Lower leg skin (tissue), 4 donors: ENCODE data around the gene LHX4. TPM values are rescaled to one million over a fixed set of nuclear protein-coding genes. Genes with fewer than 3 reads are reported as not detected.

Source experiments
- DNase-seq, 2 donors: peaks; one replicate each; pipeline ENCODE4 v3.0.0-alpha.2; 2019; ENCODE audit warnings: low spot score in 2 of 2
- H3K4me3 ChIP-seq: fragments of 200-600 bp; sonication (generic); 2 replicates; pipeline ENCODE4 v1.5.1; 2017; ENCODE audit warnings: mild to moderate bottlenecking, low read depth; ENCODE audit not compliant: poor library complexity, severe bottlenecking
- POLR2A ChIP-seq, 2 donors: fragments of 450-650 bp; IDR thresholded peaks; one replicate each; pipeline ENCODE4 v1.6.1; 2016 to 2017; ENCODE audit warnings: antibody characterized with exemption in 2 of 2, mild to moderate bottlenecking in 1 of 2, moderate library complexity in 1 of 2
- WGBS, 2 donors: methylation state at CpG; one replicate each; pipeline ENCODE4 v1.1.5; 2018; 5-methylcytosine and 5-hydroxymethylcytosine counted together
- intact Hi-C: fragments of 100-400 bp; cut with DNase I; formaldehyde crosslinking; loops from one replicate; pipeline ENCODE4 v1.15.0; 2023; ENCODE audit warnings: low total_unique reads
- total RNA-seq, 4 donors: library from RNA; depleted of rRNA; stranded (reverse); fragments of >200 nt; gene quantifications; one replicate each; pipeline ENCODE4 v1.1.0, GENCODE V29; 2016
- TF ChIP-seq, protein P1 (sequence below), 3 donors: fragments of 450-650 bp; IDR thresholded peaks; one replicate each; pipeline ENCODE4 v1.5.1; 2016; ENCODE audit warnings: antibody characterized with exemption in 3 of 3, mild to moderate bottlenecking in 3 of 3, moderate library complexity in 2 of 3

Gene LHX4
- total RNA-seq, 4 donors from 2014 or later = 0.08 to 0.32 (median 0.17) TPM; not detected in 1

DNA sequence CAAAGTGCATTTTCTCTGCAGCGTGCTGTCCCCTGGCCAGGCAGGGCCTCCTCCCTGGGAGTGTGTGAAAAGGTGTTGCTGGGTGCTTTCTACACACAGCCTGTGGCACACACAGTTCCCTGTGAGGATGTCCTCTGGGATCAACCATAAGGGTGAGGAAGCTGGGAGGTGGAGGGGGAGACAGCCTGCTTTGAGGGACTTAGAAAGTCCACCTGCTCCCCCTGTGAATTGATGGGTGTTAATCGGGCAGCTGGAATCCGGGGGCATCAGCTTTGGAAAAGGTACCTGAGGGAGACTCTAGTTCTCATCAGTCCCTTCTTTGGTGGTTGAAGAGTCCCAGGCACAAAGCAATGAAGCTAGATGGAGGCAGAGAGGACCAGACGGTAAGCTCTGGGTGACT is 35.8 kb downstream of the LHX4 start:
- TF ChIP-seq, protein P1, sequence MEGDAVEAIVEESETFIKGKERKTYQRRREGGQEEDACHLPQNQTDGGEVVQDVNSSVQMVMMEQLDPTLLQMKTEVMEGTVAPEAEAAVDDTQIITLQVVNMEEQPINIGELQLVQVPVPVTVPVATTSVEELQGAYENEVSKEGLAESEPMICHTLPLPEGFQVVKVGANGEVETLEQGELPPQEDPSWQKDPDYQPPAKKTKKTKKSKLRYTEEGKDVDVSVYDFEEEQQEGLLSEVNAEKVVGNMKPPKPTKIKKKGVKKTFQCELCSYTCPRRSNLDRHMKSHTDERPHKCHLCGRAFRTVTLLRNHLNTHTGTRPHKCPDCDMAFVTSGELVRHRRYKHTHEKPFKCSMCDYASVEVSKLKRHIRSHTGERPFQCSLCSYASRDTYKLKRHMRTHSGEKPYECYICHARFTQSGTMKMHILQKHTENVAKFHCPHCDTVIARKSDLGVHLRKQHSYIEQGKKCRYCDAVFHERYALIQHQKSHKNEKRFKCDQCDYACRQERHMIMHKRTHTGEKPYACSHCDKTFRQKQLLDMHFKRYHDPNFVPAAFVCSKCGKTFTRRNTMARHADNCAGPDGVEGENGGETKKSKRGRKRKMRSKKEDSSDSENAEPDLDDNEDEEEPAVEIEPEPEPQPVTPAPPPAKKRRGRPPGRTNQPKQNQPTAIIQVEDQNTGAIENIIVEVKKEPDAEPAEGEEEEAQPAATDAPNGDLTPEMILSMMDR (IDR thresholded peaks at IDR 0.05) = no peak
- TF ChIP-seq POLR2A (IDR thresholded peaks at IDR 0.05) = no peak
- DNase-seq = peak in 1 of 2 donors; percentile 63
- 66 to 74% methylated on average over 4 of the region's 4 CpGs for WGBS, 2 donors
- intact Hi-C loops = no loop called here
- H3K4me3 ChIP-seq = no peak overlapping the region

DNA sequence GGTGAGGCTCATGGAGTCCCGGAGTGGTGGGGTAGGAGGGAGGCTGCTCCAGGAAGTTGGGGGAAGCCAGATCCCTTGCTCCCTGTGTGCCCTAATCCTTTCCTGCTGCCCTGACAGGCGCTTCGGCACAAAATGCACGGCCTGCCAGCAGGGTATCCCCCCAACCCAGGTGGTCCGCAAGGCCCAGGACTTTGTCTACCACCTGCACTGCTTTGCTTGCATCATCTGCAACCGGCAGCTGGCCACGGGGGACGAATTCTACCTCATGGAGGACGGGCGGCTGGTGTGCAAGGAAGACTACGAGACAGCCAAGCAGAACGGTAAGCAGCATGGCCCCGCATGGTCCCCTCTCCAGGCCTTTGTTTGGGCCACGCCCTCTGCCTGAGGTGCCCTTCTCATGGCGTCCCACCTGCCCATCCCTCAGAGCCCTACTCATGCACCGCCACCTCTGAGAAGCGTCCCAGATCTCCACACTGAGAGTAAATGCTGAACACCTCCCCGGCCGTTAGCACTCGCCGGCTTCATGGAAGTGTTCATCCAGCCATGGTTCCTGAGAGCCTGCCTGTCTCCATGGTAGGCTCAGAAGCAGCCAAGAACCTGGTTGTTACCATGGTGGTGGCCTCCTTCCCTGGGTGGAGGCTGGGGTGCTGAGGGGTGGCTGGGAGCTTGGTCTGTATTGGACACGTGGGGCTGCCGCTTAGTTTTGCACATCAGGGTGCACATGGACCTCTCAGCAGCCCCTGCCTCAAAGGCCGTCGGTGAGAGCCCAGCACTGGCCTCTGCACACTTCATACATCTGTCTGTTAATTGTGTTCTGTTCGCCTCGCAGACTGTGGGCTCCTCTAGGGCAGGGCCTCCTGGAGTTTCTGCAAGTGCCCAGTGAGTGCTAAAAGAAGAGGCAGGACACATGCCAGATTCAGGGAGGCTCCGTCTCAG is 36.5 kb downstream of the LHX4 start:
- WGBS, 2 donors = 81 to 87% methylated on average over 27 to 28 of the region's 28 CpGs
- intact Hi-C loops = no loop called here
- H3K4me3 ChIP-seq = no peak overlapping the region
- TF ChIP-seq, protein P1 (IDR thresholded peaks at IDR 0.05) = no peak
- no peak for TF ChIP-seq POLR2A (IDR thresholded peaks at IDR 0.05)
- DNase-seq = peak in 1 of 2 donors; percentile 80

DNA sequence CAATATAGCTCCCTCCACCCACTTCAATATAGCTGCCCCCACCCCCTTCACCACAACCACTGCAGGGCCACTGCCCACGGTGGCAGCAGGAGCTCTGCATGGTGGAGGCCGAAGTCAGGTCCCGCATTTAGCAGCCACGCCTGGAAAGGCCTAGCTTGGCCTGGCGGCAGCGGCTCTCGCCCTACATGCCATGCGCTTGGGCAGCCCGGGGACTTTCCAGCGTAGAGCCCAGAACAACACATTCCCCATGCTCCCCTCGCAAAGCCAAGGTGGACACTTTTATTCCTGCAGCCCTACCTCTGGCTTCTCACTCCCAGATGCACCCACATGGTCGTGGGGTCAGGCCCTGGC is 37.1 kb downstream of the LHX4 start:
- no peak overlapping the region for H3K4me3 ChIP-seq
- WGBS, 2 donors = 95 to 97% methylated on average over 12 of the region's 12 CpGs
- no peak for TF ChIP-seq POLR2A (IDR thresholded peaks at IDR 0.05)
- TF ChIP-seq, protein P1 (IDR thresholded peaks at IDR 0.05) = no peak
- intact Hi-C loops = no loop called here
- DNase-seq = peak in 1 of 2 donors; percentile 69

DNA sequence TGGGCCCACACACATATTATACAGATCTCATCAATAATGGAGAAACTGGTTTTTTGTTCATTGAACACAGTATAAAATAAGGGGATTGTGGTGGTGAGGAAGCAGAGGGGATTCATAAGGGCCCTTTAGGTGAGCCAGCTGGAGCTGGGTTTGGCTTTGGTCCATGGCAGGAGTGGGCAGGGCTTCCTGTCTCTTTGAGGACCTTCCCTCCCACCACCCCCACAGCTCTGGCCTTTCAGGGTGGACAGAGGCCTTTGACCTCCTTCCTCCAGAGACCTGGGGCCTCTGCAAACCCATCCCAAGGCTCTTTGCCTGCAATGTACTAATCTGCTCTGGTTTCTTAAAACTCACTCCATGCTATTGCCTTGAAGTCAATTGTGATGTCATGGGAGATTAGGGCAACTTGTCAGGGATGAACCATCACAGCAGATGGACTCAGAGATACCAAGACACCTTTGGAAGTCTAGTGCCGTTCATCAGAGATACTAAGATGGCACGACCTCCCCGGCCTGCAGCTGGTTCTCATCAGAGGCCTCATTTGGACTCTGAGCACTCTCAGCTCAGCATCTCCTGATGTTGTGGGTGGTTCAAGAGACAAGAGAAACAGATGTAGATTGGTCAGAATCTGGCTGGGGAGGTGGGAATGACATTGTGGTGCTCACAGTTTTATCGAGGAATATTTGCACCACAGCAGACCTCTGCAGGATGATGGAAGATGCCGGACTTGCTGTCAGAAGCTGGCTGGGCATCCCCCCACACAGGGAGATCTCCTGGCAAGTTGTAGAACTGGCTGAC is 37.9 kb downstream of the LHX4 start:
- no peak overlapping the region for H3K4me3 ChIP-seq
- 63 to 77% methylated on average over 5 of the region's 5 CpGs for WGBS, 2 donors
- TF ChIP-seq POLR2A (IDR thresholded peaks at IDR 0.05) = no peak
- TF ChIP-seq, protein P1 (IDR thresholded peaks at IDR 0.05) = no peak
- DNase-seq = peak in 1 of 2 donors; percentile 62
- intact Hi-C loops = no loop called here

DNA sequence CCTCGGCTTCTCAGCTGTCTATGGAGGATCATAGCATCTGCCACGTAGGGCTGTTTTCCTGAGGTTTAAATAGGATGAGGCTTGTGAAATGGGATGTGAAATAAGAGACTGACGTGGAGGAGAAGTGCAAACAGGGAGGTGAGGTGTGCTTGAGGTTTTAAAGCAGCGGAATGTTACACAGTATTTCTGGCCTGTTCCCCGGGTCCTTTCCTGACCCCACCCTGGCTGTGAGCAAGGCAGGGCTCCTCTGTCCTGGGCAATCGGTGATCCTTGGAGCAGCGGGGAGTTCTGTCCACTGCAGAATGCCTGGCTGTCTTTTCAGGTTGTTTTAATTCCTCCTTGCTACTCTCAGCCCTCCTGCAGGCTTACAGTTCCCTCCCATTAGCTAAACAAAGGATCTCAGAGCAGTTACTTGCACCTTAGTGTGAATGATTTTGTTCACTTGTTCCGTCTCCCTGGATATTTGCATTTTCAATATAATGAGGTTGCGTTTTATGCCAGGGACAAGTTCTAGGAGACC is 38.6 kb downstream of the LHX4 start:
- TF ChIP-seq POLR2A (IDR thresholded peaks at IDR 0.05) = no peak
- TF ChIP-seq, protein P1 (IDR thresholded peaks at IDR 0.05) = no peak
- DNase-seq = peak in 1 of 2 donors; percentile 32
- no peak overlapping the region for H3K4me3 ChIP-seq
- intact Hi-C loops = no loop called here
- 71 to 80% methylated on average over 9 of the region's 9 CpGs for WGBS, 2 donors
